Measurements from ENCODE around the gene C12orf43. TPM values are rescaled to one million over a fixed set of nuclear protein-coding genes. Genes with fewer than 3 reads are reported as not detected.

C12orf43 gene
- total RNA-seq, 2 experiments from 2014 or later: 19.8 to 20.7 TPM

DNA sequence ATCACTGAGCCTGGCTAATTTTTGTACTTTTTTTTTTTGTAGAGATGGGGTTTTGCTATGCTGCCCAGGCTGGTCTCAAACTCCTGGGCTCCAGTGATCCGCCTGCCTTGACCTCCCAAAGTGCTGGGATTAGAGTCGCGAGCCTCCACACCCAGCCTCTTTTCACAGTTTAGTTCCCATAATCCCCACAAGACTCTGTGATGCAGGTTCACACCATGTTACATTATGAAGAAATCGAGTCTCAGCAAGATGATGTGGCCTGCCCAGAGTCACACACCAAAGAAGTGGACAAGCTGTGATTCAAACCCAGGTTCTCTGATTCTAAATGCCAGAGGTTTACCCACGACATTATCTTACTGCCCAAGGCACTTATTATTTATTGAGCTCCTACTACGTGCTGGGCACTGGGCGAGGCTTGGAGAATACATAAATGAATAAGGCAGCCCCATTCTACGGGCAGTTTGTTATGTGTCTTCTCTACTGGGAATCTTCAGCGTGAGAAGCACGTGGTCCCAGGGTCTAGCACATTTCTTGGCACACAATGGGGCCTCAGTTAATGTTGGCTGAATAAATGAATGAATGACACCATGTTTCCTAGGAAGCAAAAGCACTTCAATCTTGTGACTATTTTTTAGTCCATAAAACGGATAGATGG lies 46.2 kb upstream of the C12orf43 start:
- H3K36me3 Mint-ChIP-seq (ENCODE audit: low read depth): no peaks in the 10 kb centered on the region
- H3K9me3 Mint-ChIP-seq: no peaks in the 10 kb centered on the region
- ATAC-seq (no peak), DNase-seq (no peak)
- H3K4me1 Mint-ChIP-seq (ENCODE audit: low read depth): peaks cover 17% of the 10 kb centered on the region
- CTCF ChIA-PET: interaction anchor here (1.4 to 5.5 kb wide), 6 partner anchors 12 to 55 kb away, joined by 3 to 88 read pairs (median 18); no protein-coding TSS in a partner anchor
- no peak overlapping the region for H3K4me3 Mint-ChIP-seq
- no peak overlapping the region for H3K27ac Mint-ChIP-seq
- intact Hi-C loops (cut with micrococcal nuclease): loop anchor here (5.0 kb wide), 1 partner anchor 35 kb away; no protein-coding TSS in a partner anchor
- H3K27me3 Mint-ChIP-seq: no peaks in the 10 kb centered on the region
- TF ChIP-seq, protein P1, sequence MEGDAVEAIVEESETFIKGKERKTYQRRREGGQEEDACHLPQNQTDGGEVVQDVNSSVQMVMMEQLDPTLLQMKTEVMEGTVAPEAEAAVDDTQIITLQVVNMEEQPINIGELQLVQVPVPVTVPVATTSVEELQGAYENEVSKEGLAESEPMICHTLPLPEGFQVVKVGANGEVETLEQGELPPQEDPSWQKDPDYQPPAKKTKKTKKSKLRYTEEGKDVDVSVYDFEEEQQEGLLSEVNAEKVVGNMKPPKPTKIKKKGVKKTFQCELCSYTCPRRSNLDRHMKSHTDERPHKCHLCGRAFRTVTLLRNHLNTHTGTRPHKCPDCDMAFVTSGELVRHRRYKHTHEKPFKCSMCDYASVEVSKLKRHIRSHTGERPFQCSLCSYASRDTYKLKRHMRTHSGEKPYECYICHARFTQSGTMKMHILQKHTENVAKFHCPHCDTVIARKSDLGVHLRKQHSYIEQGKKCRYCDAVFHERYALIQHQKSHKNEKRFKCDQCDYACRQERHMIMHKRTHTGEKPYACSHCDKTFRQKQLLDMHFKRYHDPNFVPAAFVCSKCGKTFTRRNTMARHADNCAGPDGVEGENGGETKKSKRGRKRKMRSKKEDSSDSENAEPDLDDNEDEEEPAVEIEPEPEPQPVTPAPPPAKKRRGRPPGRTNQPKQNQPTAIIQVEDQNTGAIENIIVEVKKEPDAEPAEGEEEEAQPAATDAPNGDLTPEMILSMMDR (IDR thresholded peaks at IDR 0.05): no peak
- POLR2A ChIA-PET: interaction anchor here (0.5 kb wide), 1 partner anchor 422 kb away, joined by 3 read pairs; no protein-coding TSS in a partner anchor

DNA sequence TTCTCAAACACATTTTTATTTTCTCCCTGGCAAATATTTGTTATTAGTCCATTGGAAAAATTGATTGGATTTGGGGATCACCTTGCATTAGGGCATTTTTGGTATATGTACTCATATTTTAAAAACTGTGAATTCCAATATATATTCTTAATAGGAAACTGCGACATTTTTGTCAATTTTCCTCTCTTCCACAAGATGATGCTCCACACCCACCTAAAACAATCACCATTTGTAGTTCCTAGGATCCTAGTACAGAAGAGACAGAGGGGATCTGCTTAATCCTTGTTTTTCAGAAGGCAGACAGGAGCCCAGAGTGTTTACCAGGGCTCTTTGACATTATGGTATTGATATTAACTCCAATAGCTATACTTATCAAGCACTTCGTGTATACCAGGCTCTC lies 45.5 kb upstream of the C12orf43 start:
- POLR2A ChIA-PET: no interaction called here
- no peaks in the 10 kb centered on the region for H3K9me3 Mint-ChIP-seq
- DNase-seq (no peak), ATAC-seq (no peak)
- intact Hi-C loops (cut with micrococcal nuclease): loop anchor here (5.0 kb wide), 1 partner anchor 35 kb away; no protein-coding TSS in a partner anchor
- no peak overlapping the region for H3K4me3 Mint-ChIP-seq
- H3K27me3 Mint-ChIP-seq: no peaks in the 10 kb centered on the region
- H3K36me3 Mint-ChIP-seq (ENCODE audit: low read depth): no peaks in the 10 kb centered on the region
- CTCF ChIA-PET: interaction anchor here (1.0 to 5.5 kb wide), 15 partner anchors 9 to 90 kb away, joined by 3 to 88 read pairs (median 5); no protein-coding TSS in a partner anchor
- H3K4me1 Mint-ChIP-seq (ENCODE audit: low read depth): peaks cover 17% of the 10 kb centered on the region
- no peak overlapping the region for H3K27ac Mint-ChIP-seq
- TF ChIP-seq, protein P1 (IDR thresholded peaks at IDR 0.05): no peak

DNA sequence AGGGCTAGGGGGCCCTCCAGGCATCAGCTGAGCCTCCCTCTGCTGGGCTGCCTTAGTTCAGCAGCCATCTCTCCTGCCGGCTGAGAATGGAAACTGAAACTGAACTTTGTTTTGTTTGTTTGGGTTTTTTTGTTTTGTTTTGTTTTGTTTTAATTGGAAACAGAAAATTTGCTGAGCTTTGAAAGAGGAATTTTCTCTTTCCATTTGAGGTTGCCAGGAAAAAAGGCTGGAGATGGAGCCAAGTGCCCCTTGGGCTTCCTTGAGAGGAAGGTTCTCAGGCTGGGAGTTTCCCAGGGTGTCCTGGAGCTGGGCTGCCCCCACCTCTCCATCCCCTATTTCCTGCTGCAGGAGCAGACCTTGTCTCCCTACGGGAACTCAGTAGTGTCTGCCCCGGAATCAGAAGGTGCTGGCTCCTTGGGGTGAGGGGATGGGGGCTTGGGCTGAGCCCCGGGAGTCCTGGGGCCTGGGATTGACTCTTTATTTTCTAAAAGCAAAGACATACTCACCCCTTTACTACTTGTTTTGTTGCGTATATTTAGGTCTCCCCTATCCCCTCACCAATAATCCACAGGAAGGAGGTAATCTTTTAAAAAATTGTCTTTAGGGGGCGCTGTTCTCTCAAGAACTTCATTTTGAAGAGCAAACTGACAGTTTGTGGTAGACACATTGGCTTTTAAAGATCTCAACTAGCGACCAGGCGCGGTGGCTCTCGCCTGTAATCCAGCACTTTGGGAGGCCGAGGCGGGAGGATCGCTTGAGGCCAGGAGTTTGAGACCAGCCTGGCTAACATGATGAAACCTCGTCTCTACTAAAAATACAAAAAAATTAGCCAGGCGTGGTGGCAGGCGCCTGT lies 44.1 kb upstream of the C12orf43 start:
- peak; percentile 71 for DNase-seq
- intact Hi-C loops (cut with micrococcal nuclease): loop anchor here (5.0 kb wide), 1 partner anchor 37 kb away; no protein-coding TSS in a partner anchor
- Mint-ChIP-seq H3K4me1 (ENCODE audit: low read depth) (peaks cover 13% of the 10 kb centered on the region), H3K27me3 (no peaks in the 10 kb centered on the region), H3K27ac (peak overlapping the region; percentile 93), H3K36me3 (ENCODE audit: low read depth) (no peaks in the 10 kb centered on the region), H3K9me3 (no peaks in the 10 kb centered on the region), H3K4me3 (peak overlapping the region; percentile 68)
- TF ChIP-seq, protein P1 (IDR thresholded peaks at IDR 0.05): peak; percentile 61
- ChIA-PET POLR2A (interaction anchor here (1.0 to 2.3 kb wide), 6 partner anchors 22 to 44 kb away, joined by 3 to 9 read pairs (median 6); partner anchors contain the start of gene C12orf43), CTCF (interaction anchor here (0.7 to 5.5 kb wide), 51 partner anchors 8 to 532 kb away, joined by 3 to 88 read pairs (median 5); partner anchors contain the start of genes C12orf43 and POP5)
- ATAC-seq: peak; percentile 96

DNA sequence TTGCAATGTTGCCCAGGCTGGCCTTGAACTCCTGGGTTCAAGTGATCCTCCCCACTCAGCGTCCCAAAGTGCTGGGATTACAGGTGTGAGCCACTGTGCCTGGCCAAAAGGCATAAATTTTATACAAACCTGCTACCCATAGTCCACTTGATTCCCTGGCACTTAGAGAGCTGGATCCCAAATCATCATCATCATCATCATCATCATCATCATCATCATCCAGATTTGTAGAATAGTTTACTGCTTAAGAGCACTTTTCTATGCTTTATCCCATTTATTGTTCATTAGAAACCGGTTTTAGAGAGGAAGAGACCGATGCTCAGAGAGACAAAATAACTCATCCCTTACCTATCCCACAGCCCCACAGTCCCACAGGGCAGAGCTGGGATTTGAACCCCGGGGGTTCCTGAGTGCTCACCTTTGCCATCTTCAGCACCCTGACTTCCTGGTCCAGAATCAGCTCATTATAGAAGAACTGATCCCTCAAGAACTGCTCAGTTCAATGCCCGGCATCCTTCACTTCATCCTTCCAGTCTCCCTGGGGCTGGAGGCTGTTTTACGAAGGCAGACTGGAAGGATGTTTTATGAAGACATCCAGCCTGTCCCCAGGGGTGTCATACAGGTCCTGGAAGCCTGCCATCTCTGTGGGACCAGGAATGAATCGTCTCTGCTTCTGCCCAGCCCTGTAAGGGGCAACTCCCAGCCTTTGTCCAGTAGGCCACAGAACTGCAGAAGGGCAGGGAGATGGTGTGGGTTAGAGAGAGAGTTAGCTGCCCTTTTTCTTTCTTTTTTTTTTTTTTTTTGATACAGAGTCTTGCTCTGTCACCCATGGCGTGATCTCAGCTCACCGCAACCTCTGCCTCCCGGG lies 43.0 kb upstream of the C12orf43 start:
- ChIA-PET CTCF (interaction anchor here (0.7 to 5.5 kb wide), 44 partner anchors 8 to 531 kb away, joined by 3 to 88 read pairs (median 6); partner anchors contain the start of genes C12orf43 and POP5), POLR2A (interaction anchor here (1.0 to 2.3 kb wide), 6 partner anchors 21 to 43 kb away, joined by 3 to 9 read pairs (median 6); partner anchors contain the start of gene C12orf43)
- no peaks in the 10 kb centered on the region for H3K36me3 Mint-ChIP-seq (ENCODE audit: low read depth)
- no peaks in the 10 kb centered on the region for H3K27me3 Mint-ChIP-seq
- H3K4me1 Mint-ChIP-seq (ENCODE audit: low read depth): peaks cover 8% of the 10 kb centered on the region
- TF ChIP-seq, protein P1 (IDR thresholded peaks at IDR 0.05): no peak
- intact Hi-C loops (cut with micrococcal nuclease): no loop called here
- ATAC-seq: no peak
- H3K9me3 Mint-ChIP-seq: no peaks in the 10 kb centered on the region
- no peak overlapping the region for H3K4me3 Mint-ChIP-seq
- no peak for DNase-seq
- H3K27ac Mint-ChIP-seq: peak overlapping the region; percentile 93

Measured in activated CD8-positive, alpha-beta T cell treated with anti-CD3 and anti-CD28 coated beads for 36 hours (primary cell).